Kidney glomerular epithelial cell (primary cell): ENCODE results near the gene ENAH.
A peak's percentile ranks its signal among the peaks of the same experiment; 100 is the strongest.
"Not testable (repeated sequence)": the region's sequence is repeated elsewhere in the genome, so short reads cannot be mapped to it uniquely, and the experiment has no call there.

Experiments
- DNase-seq: peaks from one replicate; lab custom pipeline; 2025; lab: John Stamatoyannopoulos, UW

Gene ENAH

GRCh38 chr1:225644666-225645065 lies 8.3 kb downstream of the ENAH start:
- no peak for DNase-seq

DNA sequence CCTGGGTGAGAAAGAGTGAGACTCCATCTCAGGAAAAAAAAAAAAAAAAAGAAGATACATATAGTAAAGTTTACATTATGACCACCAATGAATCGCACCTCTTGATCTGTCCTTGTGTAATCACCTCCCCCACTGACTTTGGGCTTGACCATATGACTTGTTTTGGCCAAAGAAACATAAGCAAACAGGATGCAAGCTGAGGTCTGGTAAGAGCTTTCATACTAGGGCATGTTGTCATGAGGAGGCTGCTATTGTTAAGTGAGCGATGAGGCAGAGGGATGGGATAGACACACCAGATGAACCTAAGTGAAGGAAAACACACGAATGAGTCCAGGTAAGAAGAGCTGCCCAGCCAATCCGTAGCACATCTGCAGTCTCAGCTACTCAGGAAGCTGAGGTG lies 10.7 kb downstream of the ENAH start:
- DNase-seq, result no peak

- DNase-seq, result no peak
Measured at GRCh38 chr1:225638853-225639252, 14.1 kb downstream of the ENAH start.

DNA sequence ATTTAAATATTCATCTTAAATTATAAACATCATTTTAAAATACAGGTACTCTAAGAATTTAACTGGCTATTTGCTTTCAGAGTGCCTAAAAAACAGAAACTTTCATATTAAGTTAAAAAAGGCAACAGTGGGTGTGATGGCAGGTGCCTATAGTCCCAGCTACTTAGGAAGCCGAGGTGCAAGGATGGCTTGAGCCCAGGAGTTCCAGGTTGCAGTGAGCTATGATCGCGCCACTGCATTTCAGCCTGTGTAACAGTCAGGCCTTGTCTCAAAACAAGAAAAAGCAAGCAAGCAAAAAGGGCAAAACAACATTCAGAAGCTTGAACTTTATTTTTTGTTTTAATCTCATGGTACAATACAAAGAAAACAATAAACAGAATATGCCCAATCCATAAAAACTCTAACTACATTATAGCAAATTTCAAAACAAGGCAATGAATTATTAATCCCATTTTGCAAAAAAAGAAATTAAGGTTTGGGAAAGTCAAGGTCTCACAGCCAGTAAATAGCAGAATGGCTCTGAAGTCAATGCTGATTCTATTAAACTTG lies 15.2 kb downstream of the ENAH start:
- no peak for DNase-seq

DNA sequence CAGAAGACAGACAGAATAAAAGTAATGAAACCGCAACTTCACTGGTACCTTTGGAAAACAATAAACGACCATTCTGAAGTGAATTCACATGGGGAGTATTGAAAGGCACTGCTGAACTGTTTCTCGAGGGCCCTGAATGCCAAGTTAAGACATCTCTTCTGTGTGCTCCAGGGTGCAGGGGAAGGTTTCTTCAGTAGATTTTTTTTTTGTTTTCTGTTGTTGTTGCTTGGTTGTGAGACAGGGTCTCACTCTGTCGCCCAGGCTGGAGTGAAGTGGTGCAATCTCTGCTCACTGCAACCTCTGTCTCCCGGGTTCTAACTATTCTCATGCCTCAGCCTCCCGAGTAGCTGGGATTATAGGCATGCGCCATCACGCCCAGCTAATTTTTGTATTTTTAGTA lies 15.9 kb downstream of the ENAH start:
- DNase-seq, result not testable (repeated sequence)

DNA sequence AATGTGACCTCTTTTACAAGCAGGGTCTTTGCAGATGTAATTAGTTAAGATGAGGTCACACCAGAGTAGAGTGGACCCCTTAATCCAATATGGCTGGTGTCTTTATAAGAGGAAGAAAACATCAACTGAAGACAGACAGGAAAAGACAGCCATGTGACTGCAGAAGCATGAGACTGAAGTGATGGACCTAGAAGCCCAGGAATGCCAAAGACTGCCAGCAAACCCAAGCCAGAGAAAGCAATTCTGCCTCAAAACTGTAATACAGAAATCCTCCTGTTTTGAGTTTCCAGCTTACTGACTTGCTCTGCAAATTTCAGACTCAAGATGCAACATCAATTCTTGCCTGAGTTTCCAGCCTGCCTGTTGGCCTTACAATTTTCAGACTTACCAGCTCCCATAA lies 17.3 kb downstream of the ENAH start:
- no peak for DNase-seq

DNA sequence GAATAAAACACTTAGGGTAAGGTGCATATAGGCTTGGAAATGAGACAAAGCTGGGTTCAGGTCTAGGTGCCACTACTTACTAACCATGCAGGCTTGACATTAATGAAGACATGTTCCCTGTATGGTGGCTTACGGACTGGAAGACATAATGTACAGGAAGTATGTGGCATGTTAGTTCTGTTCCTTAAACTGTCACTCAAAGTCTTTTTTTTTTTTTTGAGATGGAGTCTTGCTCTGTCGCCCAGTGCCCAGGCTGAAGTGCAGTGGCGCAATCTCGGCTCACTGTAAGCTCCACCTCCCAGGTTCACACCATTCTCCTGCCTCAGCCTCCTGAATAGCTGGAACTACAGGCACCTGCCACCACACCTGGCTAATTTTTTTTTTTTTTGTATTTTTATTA lies 20.1 kb downstream of the ENAH start:
- not testable (repeated sequence) for DNase-seq

- no peak for DNase-seq
Measured at GRCh38 chr1:225631021-225631663, 21.8 kb downstream of the ENAH start.

GRCh38 chr1:225629483-225629882 lies 23.4 kb downstream of the ENAH start:
- no peak for DNase-seq

- DNase-seq, result not testable (repeated sequence)
Measured at GRCh38 chr1:225628794-225629193, 24.1 kb downstream of the ENAH start.

GRCh38 chr1:225627304-225627947 lies 25.5 kb downstream of the ENAH start:
- peak; percentile 12 for DNase-seq

DNA sequence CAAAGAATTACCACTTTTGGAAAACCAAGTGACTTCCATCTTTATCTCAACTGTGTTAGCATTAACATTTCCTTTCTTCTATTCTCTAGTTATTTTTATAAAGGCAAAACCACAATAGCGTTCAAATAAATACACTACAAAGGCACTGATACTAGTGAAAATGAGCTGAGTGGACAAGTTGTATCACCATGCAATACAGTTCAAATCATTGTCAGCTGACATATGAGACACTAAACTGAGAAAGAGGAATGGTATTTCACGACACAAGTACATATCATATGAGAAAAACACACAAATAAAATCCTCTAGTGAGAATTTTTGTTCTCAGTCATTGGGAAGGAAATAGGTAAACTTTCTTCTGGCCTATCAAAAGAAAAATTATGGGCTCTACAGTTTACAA lies 26.2 kb downstream of the ENAH start:
- no peak for DNase-seq

DNA sequence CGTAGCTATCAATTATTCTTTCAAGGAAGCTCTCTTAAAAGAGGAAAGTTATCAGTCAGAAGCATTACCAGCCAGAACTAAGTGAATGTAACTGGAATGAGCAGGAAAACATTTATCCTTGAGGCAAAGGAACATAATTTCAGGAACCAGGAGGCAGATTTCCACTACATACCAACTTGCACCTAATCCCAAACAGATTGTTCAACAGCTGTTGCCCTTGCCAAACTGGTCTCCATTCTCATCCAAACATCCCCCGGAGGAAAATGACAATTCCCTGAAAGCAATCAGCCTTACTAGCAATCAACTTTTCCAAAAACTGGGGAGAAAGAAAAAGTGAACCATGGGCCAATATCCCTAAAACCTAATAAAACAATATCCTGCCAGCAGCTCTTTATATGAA lies 35.0 kb downstream of the ENAH start:
- no peak for DNase-seq

GRCh38 chr1:225617479-225617878 lies 35.4 kb downstream of the ENAH start:
- no peak for DNase-seq

- not testable (repeated sequence) for DNase-seq
Measured at GRCh38 chr1:225615403-225615790, 37.5 kb downstream of the ENAH start.

- DNase-seq, result no peak
Measured at GRCh38 chr1:225613006-225613405, 39.9 kb downstream of the ENAH start.

- DNase-seq, result no peak
Measured at GRCh38 chr1:225612287-225612686, 40.6 kb downstream of the ENAH start.

GRCh38 chr1:225611537-225612223 lies 41.2 kb downstream of the ENAH start:
- no peak for DNase-seq

DNA sequence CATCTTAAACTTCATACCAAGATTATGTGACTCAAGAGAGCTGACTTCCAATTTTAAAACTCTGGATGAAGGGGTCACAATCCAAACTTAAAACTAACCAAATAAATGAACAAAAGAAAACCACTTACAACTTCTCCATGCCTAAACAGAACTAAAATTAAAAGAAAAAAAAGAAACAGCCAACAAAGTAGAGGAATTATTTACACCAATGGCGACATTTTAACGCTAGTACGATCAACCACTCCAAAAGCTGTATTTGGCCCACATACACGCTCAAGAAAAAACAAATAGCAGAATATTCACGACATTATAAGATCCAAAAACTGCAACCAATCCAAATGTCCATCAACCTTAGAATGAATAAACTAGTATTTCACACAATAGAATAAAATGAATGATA lies 42.4 kb downstream of the ENAH start:
- DNase-seq, result no peak

DNA sequence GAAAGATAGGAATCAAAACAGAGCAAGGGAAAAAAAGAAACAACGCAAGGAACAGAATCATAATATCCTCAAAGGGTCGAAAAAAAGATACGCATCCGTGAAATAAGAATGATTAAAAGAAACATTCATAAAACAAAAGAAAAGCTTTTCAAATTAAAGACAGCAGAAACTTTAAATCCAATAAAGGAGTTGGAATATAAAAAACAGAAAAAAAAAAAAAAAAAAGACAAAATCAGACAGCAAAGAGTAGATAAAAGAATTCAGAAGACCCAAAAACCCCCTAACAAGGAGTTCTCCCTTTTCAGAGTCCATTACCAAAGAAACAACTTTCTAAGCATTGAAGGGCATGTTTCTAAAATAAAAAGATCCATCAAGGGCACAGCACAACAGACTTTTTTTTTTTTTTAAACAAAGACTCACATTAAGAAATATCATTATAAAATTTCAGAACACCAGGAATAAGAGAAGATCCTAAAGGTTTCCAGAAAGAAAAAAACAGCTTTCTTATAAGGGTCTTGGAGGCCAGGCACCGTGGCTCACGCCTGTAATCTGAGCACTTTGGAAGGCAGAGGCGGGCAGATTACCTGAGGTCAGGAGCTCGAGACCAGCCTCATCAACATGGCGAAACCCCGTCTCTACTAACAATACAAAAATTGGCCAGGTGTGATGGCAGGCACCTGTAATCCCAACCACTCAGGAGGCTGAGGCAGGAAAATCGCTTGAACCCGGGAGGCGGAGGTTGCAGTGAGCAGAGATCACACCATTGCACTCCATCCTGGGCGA lies 44.7 kb downstream of the ENAH start:
- no peak for DNase-seq

DNA sequence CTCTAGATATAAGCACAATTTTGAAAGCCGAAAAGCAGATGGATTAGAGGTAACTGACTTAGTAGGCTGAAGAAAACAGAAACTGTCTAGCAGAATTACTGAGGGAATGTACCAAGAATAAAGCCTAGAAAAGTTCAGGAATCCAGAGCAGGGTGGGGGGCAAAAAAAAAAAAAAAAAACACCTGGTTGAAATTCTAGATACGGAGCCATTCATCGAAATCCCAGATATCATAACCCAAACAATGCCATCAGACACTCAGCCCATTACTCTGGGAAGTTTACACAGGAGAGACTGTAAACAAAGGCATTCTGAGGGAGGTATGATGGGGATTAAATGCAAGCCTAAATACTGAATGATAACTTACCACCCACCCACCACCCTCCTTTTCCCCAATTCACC lies 45.6 kb downstream of the ENAH start:
- DNase-seq, result no peak
